Neural cell (in vitro differentiated cells): Measurements from ENCODE around the gene MAD1L1. TPM values are rescaled to one million over a fixed set of nuclear protein-coding genes. Genes with fewer than 3 reads are reported as not detected.

Experiments
- H2AFZ ChIP-seq: fragments of 200-600, 300-800 bp; sonication (generic), shearing (Covaris generic); 2 replicates; pipeline ENCODE4 v1.6.0; 2014; ENCODE audit warnings: low read depth, mild to moderate bottlenecking, antibody characterized with exemption, low read length, moderate library complexity
- H3F3A ChIP-seq: fragments of 200-600 bp; shearing (Covaris generic); 2 replicates; pipeline ENCODE4 v1.6.1; 2016; ENCODE audit warnings: mild to moderate bottlenecking, moderate library complexity, mixed read lengths, antibody characterized with exemption, low read length; ENCODE audit not compliant: insufficient read depth, poor library complexity, severe bottlenecking
- H3K27ac ChIP-seq: fragments of 200-600, 300-800 bp; sonication (generic), shearing (Covaris generic); 2 replicates; pipeline ENCODE4 v1.5.1; 2014; ENCODE audit warnings: mild to moderate bottlenecking, low read length, moderate library complexity
- H3K27me3 ChIP-seq: fragments of 300-800, 200-600 bp; sonication (generic), shearing (Covaris generic); 2 replicates; pipeline ENCODE4 v1.6.0; 2014; ENCODE audit warnings: mild to moderate bottlenecking, low read depth, low read length, moderate library complexity; ENCODE audit not compliant: insufficient read depth
- H3K36me3 ChIP-seq: fragments of 300-800, 200-600 bp; sonication (generic), shearing (Covaris generic); 2 replicates; pipeline ENCODE4 v1.5.1; 2014; ENCODE audit warnings: mild to moderate bottlenecking, antibody characterized with exemption, low read length, moderate library complexity; ENCODE audit not compliant: insufficient read depth
- H3K4me2 ChIP-seq: fragments of 300-800, 200-600 bp; sonication (generic), shearing (Covaris generic); 2 replicates; pipeline ENCODE4 v1.6.0; 2014; ENCODE audit warnings: mild to moderate bottlenecking, low read length
- H3K4me3 ChIP-seq: fragments of 300-800, 200-600 bp; sonication (generic), shearing (Covaris generic); 2 replicates; pipeline ENCODE4 v1.5.1; 2014; ENCODE audit warnings: mild to moderate bottlenecking, low read length, moderate library complexity
- H3K79me2 ChIP-seq: fragments of 200-600 bp; shearing (Covaris generic); replicated peaks from 2 replicates; pipeline ENCODE4 v1.6.0; 2014; ENCODE audit warnings: mild to moderate bottlenecking, low read length, moderate library complexity; ENCODE audit not compliant: insufficient read depth
- H3K9ac ChIP-seq: fragments of 300-800, 200-600 bp; sonication (generic), shearing (Covaris generic); 2 replicates; pipeline ENCODE4 v1.6.1; 2016; ENCODE audit warnings: mild to moderate bottlenecking, low read length, mixed read lengths
- H3K9me2 ChIP-seq: fragments of 200-600 bp; shearing (Covaris generic); 2 replicates; pipeline ENCODE4 v1.6.1; 2016; ENCODE audit warnings: mild to moderate bottlenecking, low read length, mixed read lengths; ENCODE audit not compliant: insufficient read depth
- H3K9me3 ChIP-seq: fragments of 200-600, 300-800 bp; sonication (generic), shearing (Covaris generic); 2 replicates; pipeline ENCODE4 v1.6.1; 2016; ENCODE audit warnings: mild to moderate bottlenecking, mixed run types, low read length, moderate library complexity, mixed read lengths
- H4K20me1 ChIP-seq: fragments of 200-600 bp; shearing (Covaris generic); 2 replicates; pipeline ENCODE4 v1.6.1; 2016; ENCODE audit warnings: mild to moderate bottlenecking, mixed run types; ENCODE audit not compliant: insufficient read depth
- CTCF ChIP-seq: fragments of 450-650 bp; IDR thresholded peaks from 2 replicates; pipeline ENCODE4 v1.5.1; 2014; ENCODE audit warnings: antibody characterized with exemption, mild to moderate bottlenecking, moderate library complexity; ENCODE audit not compliant: poor library complexity, severe bottlenecking
- EP300 ChIP-seq: fragments of 450-650 bp; conservative IDR thresholded peaks from 2 replicates; pipeline ENCODE4 v1.6.1; 2014; ENCODE audit warnings: antibody characterized with exemption, mild to moderate bottlenecking, moderate library complexity; ENCODE audit not compliant: poor library complexity, severe bottlenecking
- EZH2 ChIP-seq: fragments of 200-600, 300-800 bp; shearing (Covaris generic), sonication (generic); IDR thresholded peaks from 2 replicates; pipeline ENCODE4 v1.6.1; 2014; ENCODE audit warnings: antibody characterized with exemption, low read length, borderline replicate concordance, mild to moderate bottlenecking; ENCODE audit not compliant: insufficient read depth, poor library complexity, severe bottlenecking
- MXI1 ChIP-seq: fragments of 450-650 bp; conservative IDR thresholded peaks from 2 replicates; pipeline ENCODE4 v1.6.1; 2014; ENCODE audit warnings: antibody characterized with exemption, mild to moderate bottlenecking; ENCODE audit not compliant: poor library complexity, severe bottlenecking
- POLR2AphosphoS5 ChIP-seq: IDR thresholded peaks from 2 replicates; pipeline ENCODE4 v1.6.1; 2012
- RAD21 ChIP-seq: fragments of 450-650 bp; conservative IDR thresholded peaks from 2 replicates; pipeline ENCODE4 v1.6.1; 2014; ENCODE audit warnings: antibody characterized with exemption, mild to moderate bottlenecking, moderate library complexity
- SMC3 ChIP-seq: fragments of 450-650 bp; conservative IDR thresholded peaks from 2 replicates; pipeline ENCODE4 v1.6.1; 2014; ENCODE audit warnings: antibody characterized with exemption, mild to moderate bottlenecking, moderate library complexity; ENCODE audit not compliant: poor library complexity
- TAF1 ChIP-seq: IDR thresholded peaks from 2 replicates; pipeline ENCODE4 v1.6.1; 2012; ENCODE audit warnings: low read depth
- polyA plus RNA-seq: library from polyadenylated mRNA; depleted of rRNA; stranded (reverse); fragments of >200 nt; gene quantifications from 2 replicates; pipeline ENCODE4 v1.2.3, GENCODE V29; 2014
- TF ChIP-seq, protein P1 (sequence below): IDR thresholded peaks from 2 replicates; pipeline ENCODE4 v1.6.1; 2012; ENCODE audit warnings: borderline replicate concordance

MAD1L1 gene
- polyA plus RNA-seq, 1 donor from 2014 or later, result 31.4 TPM

- H3K9me2 ChIP-seq, result no peaks in the 10 kb centered on the region
- H3K9ac ChIP-seq, result no peak overlapping the region
- H3K9me3 ChIP-seq, result no peaks in the 10 kb centered on the region
- no peak overlapping the region for H2AFZ ChIP-seq
- no peak for TF ChIP-seq EZH2
- TF ChIP-seq, protein P1, sequence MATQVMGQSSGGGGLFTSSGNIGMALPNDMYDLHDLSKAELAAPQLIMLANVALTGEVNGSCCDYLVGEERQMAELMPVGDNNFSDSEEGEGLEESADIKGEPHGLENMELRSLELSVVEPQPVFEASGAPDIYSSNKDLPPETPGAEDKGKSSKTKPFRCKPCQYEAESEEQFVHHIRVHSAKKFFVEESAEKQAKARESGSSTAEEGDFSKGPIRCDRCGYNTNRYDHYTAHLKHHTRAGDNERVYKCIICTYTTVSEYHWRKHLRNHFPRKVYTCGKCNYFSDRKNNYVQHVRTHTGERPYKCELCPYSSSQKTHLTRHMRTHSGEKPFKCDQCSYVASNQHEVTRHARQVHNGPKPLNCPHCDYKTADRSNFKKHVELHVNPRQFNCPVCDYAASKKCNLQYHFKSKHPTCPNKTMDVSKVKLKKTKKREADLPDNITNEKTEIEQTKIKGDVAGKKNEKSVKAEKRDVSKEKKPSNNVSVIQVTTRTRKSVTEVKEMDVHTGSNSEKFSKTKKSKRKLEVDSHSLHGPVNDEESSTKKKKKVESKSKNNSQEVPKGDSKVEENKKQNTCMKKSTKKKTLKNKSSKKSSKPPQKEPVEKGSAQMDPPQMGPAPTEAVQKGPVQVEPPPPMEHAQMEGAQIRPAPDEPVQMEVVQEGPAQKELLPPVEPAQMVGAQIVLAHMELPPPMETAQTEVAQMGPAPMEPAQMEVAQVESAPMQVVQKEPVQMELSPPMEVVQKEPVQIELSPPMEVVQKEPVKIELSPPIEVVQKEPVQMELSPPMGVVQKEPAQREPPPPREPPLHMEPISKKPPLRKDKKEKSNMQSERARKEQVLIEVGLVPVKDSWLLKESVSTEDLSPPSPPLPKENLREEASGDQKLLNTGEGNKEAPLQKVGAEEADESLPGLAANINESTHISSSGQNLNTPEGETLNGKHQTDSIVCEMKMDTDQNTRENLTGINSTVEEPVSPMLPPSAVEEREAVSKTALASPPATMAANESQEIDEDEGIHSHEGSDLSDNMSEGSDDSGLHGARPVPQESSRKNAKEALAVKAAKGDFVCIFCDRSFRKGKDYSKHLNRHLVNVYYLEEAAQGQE, result no peak
- TF ChIP-seq EP300, result no peak
- no peak for TF ChIP-seq SMC3
- no peak for TF ChIP-seq CTCF
- TF ChIP-seq RAD21, result no peak
- no peak for TF ChIP-seq MXI1
- TF ChIP-seq POLR2AphosphoS5, result no peak
- TF ChIP-seq TAF1, result no peak
- no peak overlapping the region for H3K4me2 ChIP-seq
- H4K20me1 ChIP-seq, result no peaks in the 10 kb centered on the region
- no peaks in the 10 kb centered on the region for H3K27me3 ChIP-seq
- no peaks in the 10 kb centered on the region for H3F3A ChIP-seq
- H3K79me2 ChIP-seq, result no peaks in the 10 kb centered on the region
- no peaks in the 10 kb centered on the region for H3K36me3 ChIP-seq
- H3K27ac ChIP-seq, result no peak overlapping the region
- H3K4me3 ChIP-seq, result no peak overlapping the region
Observed at GRCh38 chr7:1815051-1815481, 417.7 kb downstream of the MAD1L1 start.

DNA sequence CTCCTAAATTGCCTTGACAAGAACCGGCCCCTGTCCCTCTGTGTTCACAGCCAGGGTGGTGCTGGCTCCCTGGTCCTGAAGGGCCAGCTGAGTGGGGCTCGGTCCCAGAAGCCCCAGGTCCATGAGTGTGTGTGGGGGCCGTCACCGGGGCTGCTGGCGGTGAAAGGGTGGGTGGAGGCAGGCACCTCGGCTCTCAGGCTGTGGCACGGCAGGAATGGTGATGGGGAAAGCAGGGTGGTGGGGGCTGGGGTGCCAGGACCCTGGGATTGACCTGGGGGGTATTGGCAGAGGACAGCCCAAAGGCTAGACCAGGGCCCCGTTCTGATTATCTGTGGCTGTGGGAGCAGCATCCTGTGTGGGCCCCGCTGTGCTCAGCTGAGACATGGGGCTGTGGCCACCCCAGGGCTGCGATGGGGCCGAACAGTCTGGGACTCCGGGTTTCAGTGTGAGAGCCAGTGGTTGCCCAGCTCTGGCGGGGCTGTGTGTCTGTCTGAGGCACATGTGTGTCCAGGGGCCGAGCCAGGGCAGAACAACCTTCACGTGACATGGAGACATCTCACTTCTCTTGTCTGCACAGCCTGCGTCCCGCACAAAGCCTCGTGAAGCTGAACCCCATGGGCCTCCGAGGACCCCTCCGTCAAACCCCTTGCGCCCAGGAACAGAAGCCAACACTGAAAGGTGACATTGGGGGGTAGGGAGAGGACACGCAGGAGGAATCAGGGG, 418.5 kb downstream of the MAD1L1 start:
- H3K9me3 ChIP-seq, result no peaks in the 10 kb centered on the region
- H4K20me1 ChIP-seq, result no peaks in the 10 kb centered on the region
- no peak overlapping the region for H3K4me3 ChIP-seq
- H3K4me2 ChIP-seq, result no peak overlapping the region
- H3F3A ChIP-seq, result no peaks in the 10 kb centered on the region
- TF ChIP-seq SMC3, result no peak
- no peak for TF ChIP-seq RAD21
- TF ChIP-seq EZH2, result no peak
- TF ChIP-seq MXI1, result no peak
- TF ChIP-seq EP300, result no peak
- no peak for TF ChIP-seq TAF1
- TF ChIP-seq POLR2AphosphoS5, result no peak
- H3K27ac ChIP-seq, result no peak overlapping the region
- no peaks in the 10 kb centered on the region for H3K27me3 ChIP-seq
- H3K79me2 ChIP-seq, result no peaks in the 10 kb centered on the region
- no peak overlapping the region for H3K9ac ChIP-seq
- H2AFZ ChIP-seq, result no peak overlapping the region
- H3K36me3 ChIP-seq, result no peaks in the 10 kb centered on the region
- no peaks in the 10 kb centered on the region for H3K9me2 ChIP-seq
